Right lobe of liver (tissue), 4 donors: ENCODE data around the gene TMEM247.

Experiments used
- CTCF ChIP-seq, 4 donors: fragments of 200-600 bp in 3 of 4; fragments of 450-650 bp in 1 of 4; IDR thresholded peaks; one replicate each; pipeline versions ENCODE4 v1.5.1 to v1.8.0; 2016 to 2022; ENCODE audit warnings: antibody characterized with exemption in 4 of 4, mild to moderate bottlenecking in 2 of 4
- POLR2A ChIP-seq: fragments of 450-650 bp; IDR thresholded peaks from one replicate; pipeline ENCODE4 v1.6.1; 2017; ENCODE audit warnings: antibody characterized with exemption, mild to moderate bottlenecking
- donor health status: DM: no; HTN: no; CAD: no.
- donor health status: DM: no; HTN: no; CAD: no.
- donor health status: DM: no; HTN: yes; CAD: no.

GRCh38 chr2:46510598-46511177 is 31.3 kb downstream of the TMEM247 start:
- no peak for TF ChIP-seq CTCF (IDR thresholded peaks at IDR 0.05)
- TF ChIP-seq POLR2A = no peak
